Transverse colon (tissue), 4 donors: ENCODE data around the gene CCNT1.

Experiments
- CTCF ChIP-seq, 5 experiments: fragments of 200-600 bp in 3 of 5; fragments of 450-650 bp in 2 of 5; sonication (generic) in 3 of 5; IDR thresholded peaks; 1 replicate in 2 of 5; 2 replicates in 3 of 5; pipeline ENCODE4 v1.5.1; 2016 to 2017; ENCODE audit warnings: antibody characterized with exemption in 5 of 5, inconsistent platforms in 3 of 5, mild to moderate bottlenecking in 2 of 5, moderate library complexity in 1 of 5
- POLR2A ChIP-seq: fragments of 450-650 bp; IDR thresholded peaks from one replicate; pipeline ENCODE4 v1.6.1; 2016; ENCODE audit warnings: antibody characterized with exemption, mild to moderate bottlenecking, moderate library complexity
- POLR2AphosphoS5 ChIP-seq, 3 donors: sonication (generic); formaldehyde crosslinking; IDR thresholded peaks; one replicate each; pipeline ENCODE4 v1.6.1; 2016; ENCODE audit warnings: antibody characterized with exemption in 3 of 3

- no peak for TF ChIP-seq POLR2A
- TF ChIP-seq CTCF (IDR thresholded peaks at IDR 0.05), result no peak
- TF ChIP-seq POLR2AphosphoS5 (IDR thresholded peaks at IDR 0.05), result no peak
Observed at GRCh38 chr12:48651681-48652080, 64.8 kb downstream of the CCNT1 start.
